Activated naive CD8-positive, alpha-beta T cell treated with anti-CD3 and anti-CD28 coated beads, Interleukin-2, amount 50 U/mL, for 24 hours (primary cell): ENCODE data around the gene RFC2.

ENCODE experiments used
- ATAC-seq: fragments of 150-1000 bp; cut with Tn5 transposase; one replicate; pipeline ENCODE4 v1.10.0; 2021
- DNase-seq: peaks from one replicate; pipeline ENCODE4 v3.0.0; 2021
- H3K27ac Mint-ChIP-seq: one replicate; pipeline ENCODE4 v1.8.0; 2021; ENCODE audit warnings: mild to moderate bottlenecking, mixed read lengths
- H3K27me3 Mint-ChIP-seq: one replicate; pipeline ENCODE4 v1.8.0; 2021; ENCODE audit warnings: mixed read lengths
- H3K36me3 Mint-ChIP-seq: one replicate; pipeline ENCODE4 v1.8.0; 2021; ENCODE audit warnings: low read depth, mixed read lengths
- H3K4me1 Mint-ChIP-seq: one replicate; pipeline ENCODE4 v1.8.0; 2021; ENCODE audit warnings: mixed read lengths
- H3K4me3 Mint-ChIP-seq: one replicate; pipeline ENCODE4 v1.8.0; 2021; ENCODE audit warnings: mild to moderate bottlenecking, moderate library complexity, mixed read lengths
- H3K9me3 Mint-ChIP-seq: one replicate; pipeline ENCODE4 v1.8.0; 2021; ENCODE audit warnings: mixed read lengths

The RFC2 gene

DNA sequence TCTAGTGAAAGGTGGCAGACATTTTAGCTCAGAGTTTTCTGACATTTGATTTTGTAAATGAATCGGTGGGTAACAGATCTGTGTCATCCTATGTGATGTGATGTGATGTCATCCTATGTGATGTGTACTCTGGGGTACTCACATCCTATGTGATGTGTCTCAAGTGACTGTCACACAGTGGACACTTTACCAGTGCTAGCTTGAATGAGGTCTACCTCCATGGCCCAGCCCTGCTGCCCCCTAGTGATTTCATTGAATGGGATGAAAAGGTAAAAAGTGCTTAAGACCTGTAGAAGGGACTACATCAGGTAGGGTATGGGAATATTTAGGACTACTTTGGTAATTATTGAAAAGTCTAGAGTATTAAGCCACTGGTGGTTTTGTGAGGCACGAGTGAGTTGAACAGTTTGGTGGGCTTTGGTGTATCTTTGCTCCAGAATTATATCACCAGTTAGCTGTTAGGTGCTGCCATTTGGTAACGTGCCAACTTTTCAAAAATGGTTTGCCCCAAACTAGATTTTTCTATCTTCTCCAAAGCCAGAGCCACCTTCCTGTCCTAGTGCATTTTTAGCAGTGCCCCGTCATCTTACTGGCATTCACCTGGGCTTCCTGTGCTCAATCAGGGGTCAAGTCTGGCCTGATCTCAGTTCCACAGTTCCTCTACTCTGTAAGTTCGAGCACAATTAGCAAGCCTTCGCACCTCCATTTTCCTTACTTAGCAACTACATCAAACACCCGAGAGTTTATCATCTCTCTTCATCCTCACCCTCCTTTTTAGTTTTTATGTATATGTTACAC lies 70.3 kb downstream of the RFC2 start:
- no peaks in the 10 kb centered on the region for H3K9me3 Mint-ChIP-seq
- peak overlapping the region; percentile 44 for H3K27ac Mint-ChIP-seq
- H3K36me3 Mint-ChIP-seq, result peaks cover 60% of the 10 kb centered on the region
- no peak overlapping the region for H3K4me3 Mint-ChIP-seq
- H3K27me3 Mint-ChIP-seq, result no peaks in the 10 kb centered on the region
- DNase-seq (no peak), ATAC-seq (peak; percentile 90)
- H3K4me1 Mint-ChIP-seq, result peaks cover 76% of the 10 kb centered on the region

GRCh38 chr7:74183142-74183541 lies 71.1 kb downstream of the RFC2 start:
- H3K27ac Mint-ChIP-seq, result peak overlapping the region; percentile 44
- H3K4me1 Mint-ChIP-seq, result peaks cover 83% of the 10 kb centered on the region
- peaks cover 57% of the 10 kb centered on the region for H3K36me3 Mint-ChIP-seq
- H3K4me3 Mint-ChIP-seq, result no peak overlapping the region
- H3K9me3 Mint-ChIP-seq, result no peaks in the 10 kb centered on the region
- no peak for DNase-seq
- no peak for ATAC-seq
- no peaks in the 10 kb centered on the region for H3K27me3 Mint-ChIP-seq

GRCh38 chr7:74182453-74183090 lies 71.6 kb downstream of the RFC2 start:
- Mint-ChIP-seq H3K9me3 (no peaks in the 10 kb centered on the region), H3K36me3 (peaks cover 55% of the 10 kb centered on the region), H3K27ac (peak overlapping the region; percentile 35), H3K27me3 (no peaks in the 10 kb centered on the region), H3K4me3 (no peak overlapping the region), H3K4me1 (peaks cover 89% of the 10 kb centered on the region)
- ATAC-seq (no peak), DNase-seq (no peak)

- no peaks in the 10 kb centered on the region for H3K27me3 Mint-ChIP-seq
- H3K27ac Mint-ChIP-seq, result no peak overlapping the region
These were observed 72.4 kb downstream of the RFC2 start for GRCh38 chr7:74181821-74182220.

More at GRCh38 chr7:74181821-74182220, 72.4 kb downstream of the RFC2 start:
- no peaks in the 10 kb centered on the region for H3K9me3 Mint-ChIP-seq
- H3K36me3 Mint-ChIP-seq, result peaks cover 55% of the 10 kb centered on the region
- no peak for DNase-seq
- H3K4me3 Mint-ChIP-seq, result no peak overlapping the region
- peaks cover 93% of the 10 kb centered on the region for H3K4me1 Mint-ChIP-seq
- no peak for ATAC-seq
